Measurements from ENCODE around the gene DNAJB4. TPM values are rescaled to one million over a fixed set of nuclear protein-coding genes. Genes with fewer than 3 reads are reported as not detected.

The DNAJB4 gene
- total and polyA plus RNA-seq, 2 of the 8 experiments (the other 6 are each of a cell fraction or from before 2014, with no cell fraction given): 6.6 to 21.8 TPM

- H3K27me3 ChIP-seq (replicated peaks in 1 of 4; ENCODE audit: control insufficient read depth in 3 of 4, extremely low read depth in 1 of 4, insufficient read depth in 3 of 4, low read length in 3 of 4): no peaks in the 10 kb centered on the region
- H3K4me3 ChIP-seq (ENCODE audit: extremely low read depth in 1 of 4, insufficient read depth in 2 of 4, low read depth in 3 of 4, low read length in 4 of 4): peak overlapping the region; percentile 95 to 100 (median 99)
- peak overlapping the region; percentile 71 for H4K91ac ChIP-seq (replicated peaks; ENCODE audit: insufficient read length, low read length)
- peak overlapping the region; percentile 100 for H3K9ac ChIP-seq (replicated peaks in 1 of 4; ENCODE audit: extremely low read depth in 1 of 4, low read depth in 3 of 4, low read length in 3 of 4)
- CTCF ChIA-PET (ENCODE audit: partially characterized antibody): interaction anchor here (0.8 to 3.5 kb wide), 5 partner anchors 14 to 136 kb away, joined by 3 to 20 read pairs (median 3); partner anchors contain the start of gene NEXN
- H2BK15ac ChIP-seq (ENCODE audit: low read length): 0 out of 2 replicates have a peak overlapping the region, but pooled peaks have one; percentile 14
- peaks cover 14 to 26% of the 10 kb centered on the region in 2 experiments for H4K20me1 ChIP-seq (replicated peaks in 1 of 2; ENCODE audit: control insufficient read depth in 1 of 2, insufficient read depth in 2 of 2, low read length in 2 of 2)
- H3K79me1 ChIP-seq (ENCODE audit: low read depth, low read length): no peaks in the 10 kb centered on the region; the same call in 1 of the 2 replicates
- H3K9me3 ChIP-seq (ENCODE audit: insufficient read depth in 2 of 2, low read depth in 1 of 2, low read length in 1 of 2): no peaks in the 10 kb centered on the region
- H4K8ac ChIP-seq (ENCODE audit: extremely low read depth, insufficient read depth, low read length): peak overlapping the region; percentile 99; the same call in 1 of the 2 replicates
- peak overlapping the region; percentile 99 for H2BK5ac ChIP-seq (ENCODE audit: low read depth, low read length)
- H2BK20ac ChIP-seq (ENCODE audit: low read length): no peak overlapping the region
- no peak overlapping the region for H3K23ac ChIP-seq (ENCODE audit: insufficient read length)
- H2AK5ac ChIP-seq (ENCODE audit: low read depth, low read length): peak overlapping the region; percentile 91; the same call in 1 of the 2 replicates
- H3K4ac ChIP-seq (replicated peaks; ENCODE audit: insufficient read length, low read depth, low read length): peak overlapping the region; percentile 97
- H3K14ac ChIP-seq (ENCODE audit: insufficient read length): peak overlapping the region; percentile 57
- peak overlapping the region; percentile 95 for H4K5ac ChIP-seq (ENCODE audit: insufficient read length, low read depth, low read length)
- H3K23me2 ChIP-seq (ENCODE audit: low read depth, low read length): peaks cover 7% of the 10 kb centered on the region; the same call in 1 of the 2 replicates
- H3K18ac ChIP-seq (ENCODE audit: extremely low read depth, low read length): peak overlapping the region; percentile 94
- WGBS, 2 experiments (ENCODE audit: extremely low coverage in 1 of 2, insufficient coverage in 1 of 2, insufficient read length in 1 of 2, insufficient replicate concordance in 2 of 2, low coverage in 1 of 2, low lambda C conversion rate in 2 of 2, missing lambda C conversion rate in 1 of 2): 1% methylated on average over 28 of the region's 34 CpGs; no CpG with 5 or more reads in 1 of the 2 experiments
- DNase-seq (ENCODE audit: low read depth in 1 of 2, low spot score in 2 of 2) (peak in 1 of 2 experiments; percentile 34), FAIRE-seq (no peak)
- H3K36me3 ChIP-seq (ENCODE audit: control insufficient read depth in 2 of 4, insufficient read depth in 4 of 4, low read length in 3 of 4): peaks cover 0 to 34% (median 0%) of the 10 kb centered on the region in 4 experiments; a peak in 2 of 8 replicates
- peaks cover 43 to 90% of the 10 kb centered on the region in 2 experiments for H3K79me2 ChIP-seq (ENCODE audit: control insufficient read depth in 1 of 2, insufficient read depth in 2 of 2, low read length in 2 of 2)
- no peak overlapping the region; the same call in 1 of the 2 replicates for H2AFZ ChIP-seq (ENCODE audit: low read length)
- peak overlapping the region; percentile 86; the same call in 1 of the 2 replicates for H2BK12ac ChIP-seq (ENCODE audit: low read depth, low read length)
- H3K4me1 ChIP-seq (replicated peaks in 1 of 4; ENCODE audit: control insufficient read depth in 3 of 4, insufficient read depth in 4 of 4, low read length in 3 of 4): peaks cover 0 to 12% (median 7%) of the 10 kb centered on the region in 4 experiments; a peak in 3 of 7 replicates
- H3K27ac ChIP-seq (ENCODE audit: low read depth, low read length): peak overlapping the region; percentile 98
- peak overlapping the region; percentile 73 to 78 for H3K4me2 ChIP-seq (ENCODE audit: insufficient read depth in 1 of 2, low read depth in 2 of 2, low read length in 2 of 2)
- H3K56ac ChIP-seq (replicated peaks; ENCODE audit: insufficient read length, low read depth, low read length): peak overlapping the region; percentile 82
- POLR2A ChIA-PET (ENCODE audit: partially characterized antibody): interaction anchor here (0.8 to 9.3 kb wide), 39 partner anchors 7 to 296 kb away, joined by 3 to 180 read pairs (median 4); partner anchors contain the start of genes DNAJB4, GIPC2, MIGA1 and NEXN
- H2BK120ac ChIP-seq (replicated peaks; ENCODE audit: low read depth, low read length): peak overlapping the region; percentile 17
- TF ChIP-seq CHD1 (IDR thresholded peaks at IDR 0.05; ENCODE audit: low read depth, low read length): peak; percentile 63
- no peak for TF ChIP-seq KDM1A (IDR thresholded peaks at IDR 0.05; ENCODE audit: borderline replicate concordance, low read length)
- TF ChIP-seq SP2 (IDR thresholded peaks at IDR 0.05; ENCODE audit: low read length): no peak
- no peak for TF ChIP-seq SIRT6 (IDR thresholded peaks at IDR 0.05; ENCODE audit: low read length)
- TF ChIP-seq TAF7 (optimal IDR thresholded peaks at IDR 0.05; ENCODE audit: borderline replicate concordance, low read depth, low read length): peak; percentile 50
- no peak for TF ChIP-seq SP4 (IDR thresholded peaks at IDR 0.05; ENCODE audit: low read length)
- TF ChIP-seq CBX5 (IDR thresholded peaks at IDR 0.05; ENCODE audit: low read depth, low read length): no peak
- peak; percentile 67; the same call in 1 of the 2 replicates for TF ChIP-seq TAF1 (IDR thresholded peaks at IDR 0.05; ENCODE audit: low read depth, low read length)
- no peak for TF ChIP-seq ASH2L (IDR thresholded peaks at IDR 0.05; ENCODE audit: low read length)
- 0 out of 3 replicates have a peak, but pooled peaks of 1 of the 2 experiments have one; percentile 21 for TF ChIP-seq EP300 (IDR thresholded peaks at IDR 0.05; ENCODE audit: borderline replicate concordance in 1 of 2, low read depth in 2 of 2, low read length in 2 of 2)
- no peak for TF ChIP-seq SP1 (IDR thresholded peaks at IDR 0.05; ENCODE audit: low read depth, low read length)
- TF ChIP-seq BACH1 (IDR thresholded peaks at IDR 0.05; ENCODE audit: low read length): no peak
Observed at GRCh38 chr1:77978293-77978968, 26.3 kb upstream of the DNAJB4 start.
